HAP-1 (cell line): ENCODE results near the gene TRNAU1AP.
A peak's percentile ranks its signal among the peaks of the same experiment; 100 is the strongest.
"Not testable (repeated sequence)": the region's sequence is repeated elsewhere in the genome, so short reads cannot be mapped to it uniquely, and the experiment has no call there.

Experiments
- DNase-seq, 2 experiments: peaks; one replicate each; pipeline ENCODE4 v3.0.0-alpha.2; 2016 to 2020; ENCODE audit warnings: low spot score in 2 of 2
- H3K27me3 ChIP-seq: fragments of 250-450 bp; sonication (Bioruptor Pico); 2 replicates; pipeline ENCODE4 v1.5.1; 2020; ENCODE audit warnings: low read depth, mild to moderate bottlenecking, moderate library complexity
- H3K36me3 ChIP-seq: fragments of 250-450 bp; sonication (Bioruptor Pico); replicated peaks from 2 replicates; pipeline ENCODE4 v1.5.1; 2020; ENCODE audit warnings: mild to moderate bottlenecking
- H3K4me1 ChIP-seq: fragments of 250-450 bp; sonication (Bioruptor Pico); 2 replicates; pipeline ENCODE4 v1.5.1; 2020; ENCODE audit warnings: mild to moderate bottlenecking
- H3K4me3 ChIP-seq: fragments of 250-450 bp; sonication (Bioruptor Pico); 2 replicates; pipeline ENCODE4 v1.5.1; 2020; ENCODE audit warnings: mild to moderate bottlenecking, moderate library complexity
- H3K9me3 ChIP-seq: fragments of 250-450 bp; sonication (Bioruptor Pico); 2 replicates; pipeline ENCODE4 v1.5.1; 2020; ENCODE audit warnings: mild to moderate bottlenecking, moderate library complexity
- in situ Hi-C: fragments of 300-500 bp; cut with MboI; formaldehyde crosslinking; loops from 3 replicates; pipeline ENCODE4 v1.14.3; 2020; ENCODE audit warnings: low sequenced_read_pairs, inconsistent platforms, mixed read lengths

Gene TRNAU1AP

DNA sequence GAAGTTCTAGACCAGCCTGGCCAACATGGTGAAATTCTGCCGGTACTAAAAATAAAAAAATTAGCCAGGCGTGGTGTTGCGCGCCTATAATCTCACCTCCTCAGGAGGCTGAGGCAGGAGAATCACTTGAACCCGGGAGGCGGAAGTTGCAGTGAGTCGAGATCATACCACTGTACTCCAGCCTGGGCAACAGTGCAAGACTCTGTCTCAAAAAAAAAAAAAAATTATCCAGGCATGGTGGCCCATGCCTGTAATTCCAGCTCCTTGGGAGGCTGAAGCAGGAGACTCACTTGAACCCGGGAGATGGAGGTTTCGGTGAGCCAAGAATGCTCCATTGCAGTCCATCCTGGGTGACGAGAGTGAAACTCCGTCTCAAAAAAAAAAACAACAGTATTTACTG is 20.7 kb downstream of the TRNAU1AP start:
- no peak for DNase-seq
- Histone ChIP-seq H3K4me1 (peaks cover 11% of the 10 kb centered on the region), H3K27me3 (no peaks in the 10 kb centered on the region), H3K4me3 (no peak overlapping the region), H3K36me3 (peaks cover 56% of the 10 kb centered on the region), H3K9me3 (no peaks in the 10 kb centered on the region)
- in situ Hi-C loops: no loop called here

DNA sequence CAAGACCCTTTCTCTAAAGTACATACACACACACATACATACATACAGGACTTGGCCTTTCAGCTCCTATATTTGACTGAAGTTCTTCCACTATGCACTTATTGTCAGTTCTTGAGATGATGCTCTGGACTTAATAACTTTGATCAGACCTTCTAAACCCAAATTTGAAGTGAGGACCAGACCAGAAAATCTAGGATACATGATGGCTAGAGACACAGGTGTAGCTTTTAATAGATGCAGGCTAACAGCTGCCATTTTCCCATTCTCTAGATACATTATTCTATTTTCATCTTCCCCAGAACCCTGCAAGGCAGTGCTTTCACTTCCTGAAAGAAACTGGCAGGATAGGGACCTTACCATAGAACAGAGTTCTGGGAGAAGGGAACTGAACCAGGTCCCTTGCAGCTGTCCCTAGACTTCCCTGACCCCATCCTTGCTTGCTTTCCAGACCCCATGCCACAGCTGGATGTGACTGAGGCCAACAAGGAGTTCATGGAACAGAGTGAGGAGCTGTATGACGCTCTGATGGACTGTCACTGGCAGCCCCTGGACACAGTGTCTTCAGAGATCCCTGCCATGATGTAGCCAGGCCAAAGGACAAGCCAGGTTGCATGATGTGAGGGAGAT is 24.3 kb downstream of the TRNAU1AP start:
- peaks cover 17% of the 10 kb centered on the region for H3K4me1 ChIP-seq
- peak in 1 of 2 experiments; percentile 42 for DNase-seq
- H3K9me3 ChIP-seq: no peaks in the 10 kb centered on the region
- no peaks in the 10 kb centered on the region for H3K27me3 ChIP-seq
- in situ Hi-C loops: no loop called here
- H3K4me3 ChIP-seq: no peak overlapping the region
- H3K36me3 ChIP-seq: peaks cover 70% of the 10 kb centered on the region

DNA sequence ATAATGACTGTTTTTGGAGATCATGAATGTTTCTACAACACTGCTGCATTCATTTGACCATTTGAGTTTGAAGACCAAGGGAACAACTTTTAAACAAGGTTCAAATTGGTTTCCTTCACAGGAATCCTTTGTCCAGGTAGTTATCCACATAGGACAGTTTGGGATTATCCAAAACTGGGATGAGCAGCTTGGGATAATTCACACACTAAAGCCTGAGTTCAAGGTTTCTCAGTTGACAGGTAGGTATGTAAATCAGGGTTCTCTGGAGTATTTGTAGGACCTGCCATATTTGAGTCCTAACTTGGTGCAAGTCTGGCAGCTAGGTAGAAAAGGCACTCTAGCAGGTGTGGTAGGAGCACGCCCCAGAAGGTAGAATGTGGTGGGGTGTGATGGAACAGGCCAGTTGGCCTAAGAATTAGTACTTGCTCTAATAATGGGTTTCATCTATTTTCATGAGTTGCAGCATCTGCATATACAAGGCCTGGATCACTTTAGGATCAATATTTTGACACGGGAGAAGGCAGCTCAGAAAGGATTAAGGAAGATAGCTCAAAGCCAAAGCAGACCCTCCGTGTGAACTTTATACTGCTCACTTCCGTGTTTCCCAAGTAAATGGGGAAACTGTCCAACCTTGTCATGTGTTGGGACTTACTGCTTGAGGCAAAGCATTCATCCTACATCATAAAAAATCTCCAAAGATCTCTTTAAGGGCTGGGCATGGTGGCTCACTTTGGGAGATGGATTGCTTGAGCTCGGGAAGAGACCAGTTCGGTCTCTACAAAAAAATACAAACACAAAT is 25.1 kb downstream of the TRNAU1AP start:
- H3K27me3 ChIP-seq: no peaks in the 10 kb centered on the region
- H3K36me3 ChIP-seq: peaks cover 68% of the 10 kb centered on the region
- DNase-seq: peak in 1 of 2 experiments; percentile 28
- no peaks in the 10 kb centered on the region for H3K9me3 ChIP-seq
- in situ Hi-C loops: no loop called here
- H3K4me3 ChIP-seq: no peak overlapping the region
- peaks cover 18% of the 10 kb centered on the region for H3K4me1 ChIP-seq

DNA sequence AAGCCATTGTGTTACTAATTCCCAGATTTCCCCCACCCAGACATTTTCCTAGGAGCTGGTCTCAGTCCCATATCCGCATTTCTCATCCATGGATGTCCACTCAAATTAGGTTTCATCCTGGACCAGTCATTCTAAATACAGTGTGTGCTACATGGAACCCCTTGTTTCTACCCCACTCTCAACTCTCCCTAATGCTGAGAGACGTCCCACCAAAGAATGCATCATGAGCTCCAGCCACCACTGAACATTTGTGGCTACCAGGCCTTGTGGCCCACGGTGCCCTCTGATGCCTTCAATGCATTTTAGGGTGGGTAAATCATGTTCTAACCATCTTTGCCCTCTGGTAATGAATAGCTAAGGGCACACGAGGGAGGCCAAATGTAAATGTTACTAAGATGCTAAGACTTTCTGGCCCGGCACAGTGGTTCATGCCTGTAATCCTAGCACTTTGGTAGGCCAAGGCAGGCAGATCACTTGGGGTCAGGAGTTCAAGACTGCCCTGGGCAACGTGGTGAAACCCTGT is 25.9 kb downstream of the TRNAU1AP start:
- in situ Hi-C loops: no loop called here
- Histone ChIP-seq H3K4me1 (peaks cover 20% of the 10 kb centered on the region), H3K27me3 (no peaks in the 10 kb centered on the region), H3K36me3 (peaks cover 61% of the 10 kb centered on the region), H3K4me3 (no peak overlapping the region), H3K9me3 (no peaks in the 10 kb centered on the region)
- no peak for DNase-seq

DNA sequence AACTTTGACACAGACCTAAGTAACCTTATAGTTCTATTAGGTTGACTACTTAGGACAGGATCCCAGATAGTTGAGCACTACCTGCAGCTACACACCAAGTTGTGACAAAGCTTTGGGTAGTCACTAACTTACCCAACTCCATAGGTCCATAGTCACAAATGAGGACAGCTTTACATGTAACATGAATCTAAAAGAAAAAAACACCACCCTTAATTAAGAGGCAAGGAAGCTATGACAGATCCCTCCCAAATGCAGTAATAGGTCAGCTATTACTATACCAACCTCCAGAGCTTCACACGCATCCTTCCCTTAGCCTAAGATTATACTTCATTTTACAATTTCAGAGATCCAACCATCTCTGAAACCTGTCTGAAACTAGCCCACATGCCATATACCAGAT is 26.5 kb downstream of the TRNAU1AP start:
- in situ Hi-C loops: no loop called here
- no peaks in the 10 kb centered on the region for H3K9me3 ChIP-seq
- H3K4me1 ChIP-seq: peaks cover 20% of the 10 kb centered on the region
- H3K4me3 ChIP-seq: peak overlapping the region; percentile 100
- H3K36me3 ChIP-seq: peaks cover 58% of the 10 kb centered on the region
- no peaks in the 10 kb centered on the region for H3K27me3 ChIP-seq
- DNase-seq: no peak

DNA sequence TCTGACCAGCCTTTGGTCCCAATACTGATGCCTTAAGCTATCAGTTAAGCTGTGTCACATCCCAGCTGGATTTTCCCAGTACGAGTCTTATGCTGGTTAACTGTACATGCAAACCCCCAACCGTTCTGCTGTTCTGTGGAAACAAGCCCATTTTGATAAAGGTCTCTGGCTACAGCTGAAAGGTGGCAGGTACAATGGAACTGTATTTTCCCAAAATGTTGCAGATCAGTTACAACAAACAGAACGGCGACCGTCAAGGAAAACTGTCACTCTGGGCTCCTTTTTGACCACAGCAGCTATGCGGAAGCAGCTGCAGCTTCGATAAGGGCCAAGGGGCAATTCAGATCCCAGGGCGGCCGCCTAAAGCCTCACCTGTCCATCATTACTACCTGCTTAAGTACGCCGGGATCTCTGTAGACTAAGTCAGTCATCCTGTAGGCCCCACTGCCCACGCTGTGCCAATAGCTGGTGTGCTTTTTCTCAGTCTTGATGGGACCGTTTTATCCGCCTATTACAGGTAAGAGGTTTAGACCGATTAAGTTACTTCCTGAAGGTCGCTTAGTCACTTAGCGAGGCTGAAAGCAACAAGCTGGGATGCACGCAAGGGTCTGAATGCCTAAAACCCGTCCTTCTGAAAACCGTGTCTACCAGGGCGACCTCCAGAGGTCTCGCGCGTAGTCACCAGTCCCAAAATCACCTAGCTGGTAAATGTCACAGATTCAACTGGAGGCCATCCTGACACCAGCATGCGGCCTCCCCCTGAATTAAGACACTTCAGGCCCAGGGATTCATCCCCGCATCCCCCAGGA is 28.0 kb downstream of the TRNAU1AP start:
- Histone ChIP-seq H3K36me3 (peaks cover 53% of the 10 kb centered on the region), H3K9me3 (no peaks in the 10 kb centered on the region), H3K27me3 (no peaks in the 10 kb centered on the region), H3K4me3 (peak overlapping the region; percentile 100), H3K4me1 (peaks cover 11% of the 10 kb centered on the region)
- in situ Hi-C loops: no loop called here
- peak; percentile 26 to 60 for DNase-seq

DNA sequence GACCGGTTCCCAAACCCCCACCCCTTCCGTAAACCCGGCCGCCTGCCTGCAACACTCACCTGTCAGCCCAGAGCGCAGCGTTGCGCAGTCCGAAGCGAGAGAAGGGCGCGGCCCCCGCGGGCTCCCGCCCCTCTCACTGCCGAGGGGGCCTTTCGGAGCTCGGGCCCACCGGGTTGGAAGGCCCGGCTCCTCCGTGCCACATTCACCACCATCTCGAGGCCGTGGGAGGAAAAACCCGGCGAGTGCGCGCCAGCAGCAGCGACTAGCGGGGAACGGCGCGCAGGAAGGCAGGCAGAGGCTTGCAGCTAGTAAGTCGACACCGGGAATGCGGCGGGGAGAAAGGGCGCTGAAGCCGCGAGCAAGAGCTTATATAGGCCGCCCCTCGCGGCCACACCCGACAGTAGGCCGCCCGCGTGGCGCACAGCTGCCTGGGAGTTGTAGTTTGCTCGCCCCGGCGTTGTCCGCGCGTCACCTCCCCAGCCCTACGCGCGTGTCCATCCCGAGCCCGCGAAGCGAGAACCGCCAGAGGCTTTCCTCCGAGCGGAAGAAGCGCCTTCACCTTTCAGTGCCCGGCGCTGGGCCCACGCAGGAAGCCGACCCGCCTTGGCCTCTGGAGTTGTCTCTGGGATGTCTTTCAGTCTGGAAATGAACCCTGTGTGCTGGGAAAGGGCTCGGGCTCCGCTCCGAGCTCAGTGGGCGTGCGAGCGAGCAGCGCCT is 28.8 kb downstream of the TRNAU1AP start:
- H3K9me3 ChIP-seq: no peaks in the 10 kb centered on the region
- peaks cover 49% of the 10 kb centered on the region for H3K36me3 ChIP-seq
- peaks cover 11% of the 10 kb centered on the region for H3K4me1 ChIP-seq
- H3K27me3 ChIP-seq: no peaks in the 10 kb centered on the region
- DNase-seq: peak; percentile 88 to 95
- H3K4me3 ChIP-seq: peak overlapping the region; percentile 100
- in situ Hi-C loops: no loop called here

DNA sequence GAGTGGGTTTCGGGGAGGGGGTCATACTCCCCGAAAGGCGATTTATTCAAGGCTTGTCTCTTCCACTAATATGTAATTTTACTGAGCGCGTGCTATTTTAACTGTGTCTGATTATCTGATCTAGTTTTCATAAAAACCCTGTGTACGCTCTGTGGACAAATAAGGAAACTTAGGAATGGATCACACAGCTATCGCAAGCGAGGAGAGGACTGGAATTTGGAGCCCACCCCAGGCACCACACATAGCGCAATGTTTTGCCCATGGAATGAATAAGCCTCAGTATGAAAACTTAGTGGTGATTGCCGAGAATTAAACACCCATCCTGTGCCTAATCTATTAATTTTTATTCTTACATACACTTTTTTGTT is 29.3 kb downstream of the TRNAU1AP start:
- Histone ChIP-seq H3K4me3 (peak overlapping the region; percentile 100), H3K4me1 (peaks cover 11% of the 10 kb centered on the region), H3K9me3 (no peaks in the 10 kb centered on the region), H3K27me3 (no peaks in the 10 kb centered on the region), H3K36me3 (peaks cover 44% of the 10 kb centered on the region)
- in situ Hi-C loops: no loop called here
- peak; percentile 46 to 54 for DNase-seq

DNA sequence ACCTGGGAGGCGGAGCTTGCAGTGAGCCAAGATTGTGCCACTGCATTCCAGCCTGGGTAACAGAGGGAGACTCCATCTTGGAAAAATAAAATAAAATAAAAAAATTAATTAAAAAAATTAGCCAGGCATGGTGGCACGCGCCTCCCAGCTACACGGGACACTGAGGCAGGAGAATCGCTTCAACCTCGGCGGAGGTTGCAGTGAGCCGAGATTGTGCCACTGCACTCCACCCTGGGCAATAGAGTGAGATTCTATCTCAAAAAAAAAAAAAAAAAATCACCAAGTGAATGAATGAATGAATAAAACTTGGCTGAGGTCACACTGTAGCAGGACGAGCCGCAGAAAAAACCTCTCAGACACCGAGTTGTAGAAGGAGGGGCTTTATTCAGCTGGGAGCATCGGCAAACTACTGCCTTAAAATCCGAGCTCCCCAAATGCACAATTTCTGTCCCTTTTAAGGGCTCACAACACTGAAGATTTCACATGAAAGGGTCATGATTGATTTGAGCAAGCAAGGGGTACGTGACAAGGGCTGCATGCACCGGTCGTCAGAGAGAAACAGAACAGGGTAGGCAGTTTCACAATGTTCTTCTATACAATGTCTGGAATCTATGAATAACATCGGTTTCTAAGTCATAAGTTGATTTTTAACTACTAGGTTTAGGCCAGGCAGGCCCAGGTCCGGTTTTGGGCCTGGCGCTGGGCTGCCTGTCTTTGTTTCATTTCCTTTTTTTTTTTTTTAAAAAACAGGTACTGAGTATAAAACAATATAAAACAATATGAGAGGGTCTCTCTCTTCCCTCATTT is 33.9 kb downstream of the TRNAU1AP start:
- H3K9me3 ChIP-seq, H3K4me3 ChIP-seq, H3K4me1 ChIP-seq, DNase-seq, H3K27me3 ChIP-seq, H3K36me3 ChIP-seq, in situ Hi-C loops: not testable (repeated sequence)

DNA sequence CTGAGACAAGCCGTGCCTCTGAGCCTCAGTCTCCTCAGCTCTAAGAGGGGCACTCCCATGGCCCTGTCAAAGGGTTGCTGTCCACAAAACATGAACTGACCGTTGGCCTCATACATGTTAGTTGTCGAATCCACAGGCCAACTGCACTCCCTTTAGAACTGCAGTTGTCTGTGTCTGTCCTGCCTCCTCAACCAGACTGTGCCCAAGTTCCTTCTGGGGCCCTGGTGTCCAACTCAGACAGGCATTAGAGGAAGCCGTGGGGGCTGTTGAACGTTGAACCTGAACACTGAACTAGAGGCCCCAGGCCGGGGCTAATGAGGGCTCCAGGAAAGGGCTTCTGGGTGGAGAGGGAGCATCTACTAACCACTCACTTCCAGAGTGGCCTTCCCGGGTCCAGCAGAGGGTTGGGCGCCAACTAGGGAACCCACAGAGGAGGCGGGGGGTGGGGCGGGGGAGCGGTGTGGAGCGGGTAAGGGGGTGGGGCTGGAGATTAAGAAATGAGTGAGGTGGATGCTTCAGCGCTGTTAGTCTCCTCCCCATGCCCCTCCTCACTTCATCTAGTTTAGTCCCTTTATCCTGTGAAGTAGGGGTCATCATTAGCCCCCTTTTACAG is 38.9 kb downstream of the TRNAU1AP start, which contains the start of gene RAB42:
Gene RAB42, plus strand, starts transcription at position 558 of the 613 bp plus-strand sequence. CDS start 247 bp downstream, outside the sequence.
- Histone ChIP-seq H3K4me1 (peaks cover 7% of the 10 kb centered on the region; the same call in 1 of the 2 replicates), H3K4me3 (peak within 1 kb of the TSS; percentile 39), H3K27me3 (no peaks in the 10 kb centered on the region), H3K9me3 (no peaks in the 10 kb centered on the region), H3K36me3 (peaks cover 4% of the 10 kb centered on the region)
- DNase-seq: peak; percentile 47 to 84
- in situ Hi-C loops: no loop called here

DNA sequence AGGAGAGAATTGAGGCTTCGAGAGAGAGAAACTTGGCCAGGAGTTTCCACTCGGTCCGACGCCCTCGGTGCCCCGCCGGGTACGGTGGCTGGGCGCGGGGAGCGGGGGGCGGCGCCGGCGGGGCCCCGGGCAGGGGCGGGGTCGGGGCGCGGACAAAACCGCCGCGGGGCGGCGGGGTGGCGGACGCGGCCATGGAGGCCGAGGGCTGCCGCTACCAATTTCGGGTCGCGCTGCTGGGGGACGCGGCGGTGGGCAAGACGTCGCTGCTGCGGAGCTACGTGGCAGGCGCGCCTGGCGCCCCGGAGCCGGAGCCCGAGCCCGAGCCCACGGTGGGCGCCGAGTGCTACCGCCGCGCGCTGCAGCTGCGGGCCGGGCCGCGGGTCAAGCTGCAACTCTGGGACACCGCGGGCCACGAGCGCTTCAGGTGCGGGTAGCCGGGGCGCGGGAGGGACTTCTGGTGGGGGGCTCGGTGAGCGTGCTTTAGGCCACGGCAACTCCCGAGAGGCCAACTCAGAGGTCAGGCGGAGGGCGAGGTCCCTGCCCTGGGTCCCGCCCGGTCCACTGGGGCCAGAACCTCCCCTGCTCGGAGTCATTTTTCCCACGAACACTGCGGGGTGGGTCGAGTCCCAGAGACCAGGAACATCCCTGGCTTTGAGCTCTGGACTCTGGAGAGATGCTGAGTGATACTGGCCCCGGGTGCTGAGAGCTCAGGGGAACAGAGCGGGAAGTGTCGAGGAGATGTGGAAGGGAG is 39.6 kb downstream of the TRNAU1AP start:
- peak in 1 of 2 experiments; percentile 58 for DNase-seq
- H3K27me3 ChIP-seq: no peaks in the 10 kb centered on the region
- H3K4me1 ChIP-seq: peaks cover 7% of the 10 kb centered on the region; the same call in 1 of the 2 replicates
- in situ Hi-C loops: no loop called here
- no peaks in the 10 kb centered on the region for H3K9me3 ChIP-seq
- peak overlapping the region; percentile 39 for H3K4me3 ChIP-seq
- peaks cover 4% of the 10 kb centered on the region for H3K36me3 ChIP-seq

DNA sequence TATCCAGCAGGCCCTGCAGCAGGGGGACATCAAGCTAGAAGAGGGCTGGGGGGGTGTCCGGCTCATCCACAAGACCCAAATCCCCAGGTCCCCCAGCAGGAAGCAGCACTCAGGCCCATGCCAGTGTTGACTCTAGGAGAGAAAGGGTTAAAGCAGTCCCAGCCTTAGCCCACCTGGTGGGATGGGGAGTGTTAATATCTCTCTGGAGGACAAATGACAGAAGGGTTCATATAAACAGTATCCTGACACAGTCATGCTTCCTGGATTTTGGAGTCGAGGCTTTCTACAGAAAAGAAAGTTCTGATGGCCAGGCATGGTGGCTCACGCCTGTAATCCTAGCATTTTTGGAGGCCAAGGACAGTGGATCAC is 41.1 kb downstream of the TRNAU1AP start:
- H3K9me3 ChIP-seq, H3K4me3 ChIP-seq, H3K27me3 ChIP-seq, in situ Hi-C loops, H3K36me3 ChIP-seq, DNase-seq, H3K4me1 ChIP-seq: not testable (repeated sequence)
